CD4-positive, alpha-beta T cell (primary cell): ENCODE data around the gene APBB1. TPM values are rescaled to one million over a fixed set of nuclear protein-coding genes. Genes with fewer than 3 reads are reported as not detected.

Experiments
- ATAC-seq: fragments of 200-7000 bp; cut with Tn5 transposase; one replicate; pipeline ENCODE4 v1.10.0; 2022; ENCODE audit warnings: mild to moderate bottlenecking; ENCODE audit not compliant: poor library complexity
- CTCF ChIA-PET: fragments of 350-600 bp; sonication (Branson Sonifier 250); formaldehyde crosslinking; loops from one replicate; lab custom pipeline; 2021; ENCODE audit warnings: antibody characterized with exemption, inconsistent platforms; lab: Charles Lee
- POLR2A ChIA-PET: fragments of 350-600 bp; sonication (Branson Sonifier 250); formaldehyde crosslinking; loops from one replicate; lab custom pipeline; 2021; ENCODE audit warnings: antibody characterized with exemption, inconsistent platforms; lab: Charles Lee
- DNase-seq, 14 experiments: peaks; one replicate each; pipeline ENCODE4 v3.0.0-alpha.2; 2013 to 2020; ENCODE audit warnings: mixed read lengths in 2 of 14
- H3K27ac ChIP-seq, 2 donors: one replicate each; pipeline versions ENCODE4 v1.5.1 to v1.7.0; 2013; ENCODE audit warnings: low read length in 2 of 2, low read depth in 1 of 2, mild to moderate bottlenecking in 1 of 2
- H3K27me3 ChIP-seq, 2 experiments: 1 replicate in 1 of 2; 2 replicates in 1 of 2; pipeline versions ENCODE4 v1.6.1 to v1.7.0; 2013; ENCODE audit warnings: low read length in 2 of 2, control low read depth in 1 of 2, mild to moderate bottlenecking in 1 of 2, moderate library complexity in 1 of 2; ENCODE audit not compliant: insufficient read depth in 2 of 2, control insufficient read depth in 1 of 2
- H3K36me3 ChIP-seq: one replicate; pipeline ENCODE4 v1.6.1; 2013; ENCODE audit warnings: low read length, control low read depth; ENCODE audit not compliant: insufficient read depth
- H3K4me1 ChIP-seq: one replicate; pipeline ENCODE4 v1.6.1; 2013; ENCODE audit warnings: low read length, control low read depth; ENCODE audit not compliant: insufficient read depth
- H3K4me3 ChIP-seq: one replicate; pipeline ENCODE4 v1.5.1; 2013; ENCODE audit warnings: mild to moderate bottlenecking, low read length, moderate library complexity
- H3K9me3 ChIP-seq, 2 experiments: 1 replicate in 1 of 2; 2 replicates in 1 of 2; pipeline versions ENCODE4 v1.6.1 to v1.7.0; 2013; ENCODE audit warnings: low read length in 2 of 2, mild to moderate bottlenecking in 2 of 2, control low read depth in 1 of 2, moderate library complexity in 1 of 2; ENCODE audit not compliant: control insufficient read depth in 1 of 2, insufficient read depth in 1 of 2
- H3K27ac Mint-ChIP-seq: one replicate; pipeline ENCODE4 v1.8.0; 2020; ENCODE audit warnings: mixed read lengths
- H3K27me3 Mint-ChIP-seq: one replicate; pipeline ENCODE4 v1.8.0; 2021; ENCODE audit warnings: mixed read lengths
- H3K36me3 Mint-ChIP-seq: one replicate; pipeline ENCODE4 v1.8.0; 2021; ENCODE audit warnings: low read depth, mixed read lengths
- H3K4me1 Mint-ChIP-seq: one replicate; pipeline ENCODE4 v1.8.0; 2021; ENCODE audit warnings: low read depth, mixed read lengths
- H3K4me3 Mint-ChIP-seq: one replicate; pipeline ENCODE4 v1.8.0; 2020; ENCODE audit warnings: mild to moderate bottlenecking, mixed read lengths
- H3K9me3 Mint-ChIP-seq: one replicate; pipeline ENCODE4 v1.8.0; 2020; ENCODE audit warnings: mixed read lengths
- intact Hi-C, 2 experiments: fragments of 100-400 bp; cut with DNase I in 1 of 2; cut with micrococcal nuclease in 1 of 2; formaldehyde crosslinking; loops; one replicate each; pipeline versions ENCODE4 v1.15.1 to v1.9.0; 2023 to 2025; cut with DNase I, micrococcal nuclease
- total RNA-seq, 174 experiments: library from RNA in 2 of 174; stranded (reverse) in 2 of 174; gene quantifications; one replicate each; pipeline ENCODE4 v1.2.3 and lab custom pipeline; 2021 to 2026
- TF ChIP-seq, protein P1 (sequence below): fragments of 200-600 bp; IDR thresholded peaks from one replicate; pipeline ENCODE4 v1.8.0; 2022; ENCODE audit warnings: antibody characterized with exemption, mild to moderate bottlenecking

The APBB1 gene
- total RNA-seq, 2 experiments from 2014 or later, result 182 to 184 TPM

- Mint-ChIP-seq H3K4me1 (peaks cover 59% of the 10 kb centered on the region), H3K27me3 (no peaks in the 10 kb centered on the region), H3K4me3 (peak overlapping the region; percentile 43), H3K36me3 (peaks cover 29% of the 10 kb centered on the region), H3K9me3 (no peaks in the 10 kb centered on the region), H3K27ac (peak overlapping the region; percentile 93)
- no peaks in the 10 kb centered on the region for H3K9me3 ChIP-seq
- TF ChIP-seq, protein P1, sequence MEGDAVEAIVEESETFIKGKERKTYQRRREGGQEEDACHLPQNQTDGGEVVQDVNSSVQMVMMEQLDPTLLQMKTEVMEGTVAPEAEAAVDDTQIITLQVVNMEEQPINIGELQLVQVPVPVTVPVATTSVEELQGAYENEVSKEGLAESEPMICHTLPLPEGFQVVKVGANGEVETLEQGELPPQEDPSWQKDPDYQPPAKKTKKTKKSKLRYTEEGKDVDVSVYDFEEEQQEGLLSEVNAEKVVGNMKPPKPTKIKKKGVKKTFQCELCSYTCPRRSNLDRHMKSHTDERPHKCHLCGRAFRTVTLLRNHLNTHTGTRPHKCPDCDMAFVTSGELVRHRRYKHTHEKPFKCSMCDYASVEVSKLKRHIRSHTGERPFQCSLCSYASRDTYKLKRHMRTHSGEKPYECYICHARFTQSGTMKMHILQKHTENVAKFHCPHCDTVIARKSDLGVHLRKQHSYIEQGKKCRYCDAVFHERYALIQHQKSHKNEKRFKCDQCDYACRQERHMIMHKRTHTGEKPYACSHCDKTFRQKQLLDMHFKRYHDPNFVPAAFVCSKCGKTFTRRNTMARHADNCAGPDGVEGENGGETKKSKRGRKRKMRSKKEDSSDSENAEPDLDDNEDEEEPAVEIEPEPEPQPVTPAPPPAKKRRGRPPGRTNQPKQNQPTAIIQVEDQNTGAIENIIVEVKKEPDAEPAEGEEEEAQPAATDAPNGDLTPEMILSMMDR, result no peak
- H3K27ac ChIP-seq, result no peak overlapping the region
- ATAC-seq (no peak), DNase-seq (no peak)
- H3K4me3 ChIP-seq, result no peak overlapping the region
- POLR2A ChIA-PET, result interaction anchor here (1.1 to 8.4 kb wide), 3 partner anchors 15 to 55 kb away, joined by 3 to 253 read pairs (median 4); partner anchors contain the start of gene APBB1
- CTCF ChIA-PET, result interaction anchor here (1.9 to 2.0 kb wide), 2 partner anchors 9 to 55 kb away, joined by 7 to 13 read pairs; no protein-coding TSS in a partner anchor
- intact Hi-C loops, result loop anchor here in 1 of 2 experiments (5.0 to 10.0 kb wide), 3 partner anchors 151 to 297 kb away; partner anchors contain the start of genes CNGA4, ILK, MRPL17 and RRP8
- peaks cover 36% of the 10 kb centered on the region for H3K4me1 ChIP-seq
- H3K27me3 ChIP-seq, result no peaks in the 10 kb centered on the region
- H3K36me3 ChIP-seq, result peaks cover 9% of the 10 kb centered on the region
Observed at GRCh38 chr11:6387811-6388599, 30.9 kb downstream of the APBB1 start.

GRCh38 chr11:6385046-6385777 is 33.7 kb downstream of the APBB1 start:
- POLR2A ChIA-PET, result interaction anchor here (1.1 to 1.2 kb wide), 2 partner anchors 18 to 58 kb away, joined by 3 to 4 read pairs; no protein-coding TSS in a partner anchor
- TF ChIP-seq, protein P1, result no peak

DNA sequence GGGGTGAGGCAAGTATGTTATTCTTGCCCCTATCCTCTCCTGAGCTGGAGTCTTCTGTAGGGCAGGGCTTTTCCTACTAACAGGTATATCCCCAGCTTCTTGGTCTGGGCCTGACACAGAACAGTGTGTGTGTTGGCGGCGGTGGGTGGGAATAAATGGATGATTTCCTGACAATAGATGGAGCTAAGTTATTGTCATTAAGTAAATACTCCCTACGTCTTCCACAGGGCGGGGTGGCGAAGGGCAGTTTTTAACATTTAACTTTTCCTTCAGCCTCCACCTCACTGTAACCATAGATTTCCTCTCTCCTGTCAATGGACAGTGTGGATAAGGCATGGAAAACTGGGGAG is 40.3 kb downstream of the APBB1 start:
- peaks cover 14% of the 10 kb centered on the region for H3K4me1 ChIP-seq
- no peaks in the 10 kb centered on the region for H3K9me3 ChIP-seq
- POLR2A ChIA-PET, result interaction anchor here (0.6 to 3.6 kb wide), 30 partner anchors 12 to 786 kb away, joined by 3 to 63 read pairs (median 4); partner anchors contain the start of genes APBB1, ARFIP2, HPX and MRPL17
- ATAC-seq, result no peak
- no peaks in the 10 kb centered on the region for H3K36me3 ChIP-seq
- Mint-ChIP-seq H3K4me1 (peaks cover 35% of the 10 kb centered on the region), H3K4me3 (peak overlapping the region; percentile 50), H3K36me3 (no peaks in the 10 kb centered on the region), H3K9me3 (no peaks in the 10 kb centered on the region), H3K27me3 (no peaks in the 10 kb centered on the region), H3K27ac (peak overlapping the region; percentile 90)
- intact Hi-C loops, result loop anchor here (2.0 to 5.0 kb wide), 3 partner anchors 34 to 379 kb away; no protein-coding TSS in a partner anchor
- H3K27ac ChIP-seq, result peak overlapping the region; percentile 10 to 40
- CTCF ChIA-PET, result interaction anchor here (0.6 to 5.5 kb wide), 32 partner anchors 9 to 368 kb away, joined by 3 to 230 read pairs (median 5); partner anchors contain the start of genes APBB1, ARFIP2, HPX and MRPL17
- TF ChIP-seq, protein P1, result no peak
- no peaks in the 10 kb centered on the region for H3K27me3 ChIP-seq
- no peak for DNase-seq
- H3K4me3 ChIP-seq, result peak overlapping the region; percentile 8

More at GRCh38 chr11:6385046-6385777, 33.7 kb downstream of the APBB1 start:
- DNase-seq (no peak), ATAC-seq (no peak)
- Histone ChIP-seq H3K9me3 (no peaks in the 10 kb centered on the region), H3K4me3 (no peak overlapping the region), H3K27ac (no peak overlapping the region), H3K36me3 (no peaks in the 10 kb centered on the region), H3K4me1 (peaks cover 11% of the 10 kb centered on the region), H3K27me3 (no peaks in the 10 kb centered on the region)
- intact Hi-C loops, result loop anchor here in 1 of 2 experiments (5.0 to 10.0 kb wide), 3 partner anchors 148 to 300 kb away; partner anchors contain the start of genes CNGA4, ILK, MRPL17 and RRP8
- no peak overlapping the region for H3K4me3 Mint-ChIP-seq
- no peak overlapping the region for H3K27ac Mint-ChIP-seq
- no peaks in the 10 kb centered on the region for H3K27me3 Mint-ChIP-seq
- H3K36me3 Mint-ChIP-seq, result peaks cover 5% of the 10 kb centered on the region
- CTCF ChIA-PET, result interaction anchor here (0.8 to 1.5 kb wide), 2 partner anchors 58 to 86 kb away, joined by 3 to 5 read pairs; no protein-coding TSS in a partner anchor
- peaks cover 33% of the 10 kb centered on the region for H3K4me1 Mint-ChIP-seq
- H3K9me3 Mint-ChIP-seq, result no peaks in the 10 kb centered on the region
